Spleen (tissue), 7 donors: ENCODE results near the gene OPCML.

Source experiments
- POLR2A ChIP-seq, 3 donors: fragments of 450-650 bp; IDR thresholded peaks; one replicate each; pipeline ENCODE4 v1.5.1; 2017; ENCODE audit warnings: antibody characterized with exemption in 3 of 3, mild to moderate bottlenecking in 1 of 3
- POLR2AphosphoS5 ChIP-seq, 3 donors: sonication (generic); formaldehyde crosslinking; IDR thresholded peaks; one replicate each; pipeline ENCODE4 v1.5.1; 2017; ENCODE audit warnings: antibody characterized with exemption in 3 of 3
- TF ChIP-seq, protein P1 (sequence below), 11 experiments: fragments of 200-600 bp in 7 of 11; fragments of 450-650 bp in 4 of 11; sonication (generic) in 4 of 11; IDR thresholded peaks in 8 of 11; conservative IDR thresholded peaks in 3 of 11; 1 replicate in 7 of 11; 2 replicates in 4 of 11; pipeline versions ENCODE4 v1.4.0 to v1.8.0; 2016 to 2021; ENCODE audit warnings: antibody characterized with exemption in 11 of 11, inconsistent platforms in 4 of 11, mild to moderate bottlenecking in 1 of 11
- donor health status: DM: no; HTN: no; CAD: no; lungs with moderate emphysema.
- donor health status: DM: no; HTN: no; CAD: no.
- donor health status: DM: no; HTN: no; CAD: no.

DNA sequence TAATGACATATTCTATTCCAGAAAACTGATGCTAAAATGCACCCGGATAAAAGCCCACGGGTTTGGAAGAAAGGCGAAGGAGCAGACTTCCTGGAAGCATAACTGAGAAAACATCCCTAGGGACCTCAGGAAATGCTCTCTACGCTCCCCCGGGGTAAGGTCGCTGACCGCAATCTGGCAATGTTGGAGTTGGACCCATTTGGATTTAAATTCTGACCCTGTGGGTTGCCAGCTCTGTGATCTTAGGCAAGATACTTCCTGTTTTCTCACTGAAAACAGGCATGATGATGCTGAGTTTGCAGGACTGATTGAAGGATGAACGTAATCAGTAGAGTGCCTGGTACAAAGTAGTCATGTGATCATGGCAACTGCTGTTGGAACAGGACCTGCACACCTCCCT, 1107.9 kb downstream of the OPCML start:
- TF ChIP-seq, protein P1, sequence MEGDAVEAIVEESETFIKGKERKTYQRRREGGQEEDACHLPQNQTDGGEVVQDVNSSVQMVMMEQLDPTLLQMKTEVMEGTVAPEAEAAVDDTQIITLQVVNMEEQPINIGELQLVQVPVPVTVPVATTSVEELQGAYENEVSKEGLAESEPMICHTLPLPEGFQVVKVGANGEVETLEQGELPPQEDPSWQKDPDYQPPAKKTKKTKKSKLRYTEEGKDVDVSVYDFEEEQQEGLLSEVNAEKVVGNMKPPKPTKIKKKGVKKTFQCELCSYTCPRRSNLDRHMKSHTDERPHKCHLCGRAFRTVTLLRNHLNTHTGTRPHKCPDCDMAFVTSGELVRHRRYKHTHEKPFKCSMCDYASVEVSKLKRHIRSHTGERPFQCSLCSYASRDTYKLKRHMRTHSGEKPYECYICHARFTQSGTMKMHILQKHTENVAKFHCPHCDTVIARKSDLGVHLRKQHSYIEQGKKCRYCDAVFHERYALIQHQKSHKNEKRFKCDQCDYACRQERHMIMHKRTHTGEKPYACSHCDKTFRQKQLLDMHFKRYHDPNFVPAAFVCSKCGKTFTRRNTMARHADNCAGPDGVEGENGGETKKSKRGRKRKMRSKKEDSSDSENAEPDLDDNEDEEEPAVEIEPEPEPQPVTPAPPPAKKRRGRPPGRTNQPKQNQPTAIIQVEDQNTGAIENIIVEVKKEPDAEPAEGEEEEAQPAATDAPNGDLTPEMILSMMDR (IDR thresholded peaks at IDR 0.05 in 8 of 11, conservative IDR thresholded peaks at IDR 0.05 in 3 of 11): no peak
- peak in 1 of 3 donors; percentile 75 for TF ChIP-seq POLR2AphosphoS5 (IDR thresholded peaks at IDR 0.05)
- TF ChIP-seq POLR2A (IDR thresholded peaks at IDR 0.05): no peak
